HG02571 (cell line): ENCODE results near the gene CYP2D6.
"Not testable (repeated sequence)": the region's sequence is repeated elsewhere in the genome, so short reads cannot be mapped to it uniquely, and the experiment has no call there.

Experiments
- ATAC-seq: cut with Tn5 transposase; IDR thresholded peaks from one replicate; pipeline ENCODE4 v1.9.1; 2021; ENCODE audit warnings: mild to moderate bottlenecking, moderate library complexity; ENCODE audit not compliant: unreplicated experiment

CYP2D6 gene

GRCh38 chr22:42158456-42159132, 28.0 kb upstream of the CYP2D6 start:
- ATAC-seq, result no peak

GRCh38 chr22:42156598-42156997, 26.0 kb upstream of the CYP2D6 start:
- no peak for ATAC-seq

GRCh38 chr22:42156121-42156520, 25.5 kb upstream of the CYP2D6 start:
- no peak for ATAC-seq

- ATAC-seq, result no peak
Measured at GRCh38 chr22:42155053-42155543, 24.5 kb upstream of the CYP2D6 start.

GRCh38 chr22:42154293-42155052, 23.9 kb upstream of the CYP2D6 start:
- ATAC-seq, result no peak

GRCh38 chr22:42152661-42153270, 22.2 kb upstream of the CYP2D6 start:
- ATAC-seq, result no peak

- ATAC-seq, result no peak
Measured at GRCh38 chr22:42151924-42152635, 21.5 kb upstream of the CYP2D6 start.

GRCh38 chr22:42150727-42151590, 20.3 kb upstream of the CYP2D6 start:
- ATAC-seq, result no peak

GRCh38 chr22:42149798-42150197, 19.2 kb upstream of the CYP2D6 start:
- ATAC-seq, result not testable (repeated sequence)

- no peak for ATAC-seq
Measured at GRCh38 chr22:42145175-42145574, 14.6 kb upstream of the CYP2D6 start.

- not testable (repeated sequence) for ATAC-seq
Measured at GRCh38 chr22:42143859-42144822, 13.5 kb upstream of the CYP2D6 start.

GRCh38 chr22:42142771-42143461, 12.3 kb upstream of the CYP2D6 start:
- no peak for ATAC-seq

- ATAC-seq, result not testable (repeated sequence)
Measured at GRCh38 chr22:42141307-42142057, 10.9 kb upstream of the CYP2D6 start.

- not testable (repeated sequence) for ATAC-seq
Measured at GRCh38 chr22:42140153-42140552, 9.5 kb upstream of the CYP2D6 start.

- ATAC-seq, result not testable (repeated sequence)
Measured at GRCh38 chr22:42139508-42139907, 8.9 kb upstream of the CYP2D6 start.

- ATAC-seq, result no peak
Measured at GRCh38 chr22:42138972-42139371, 8.4 kb upstream of the CYP2D6 start.

- ATAC-seq, result no peak
Measured at GRCh38 chr22:42138122-42138770, 7.6 kb upstream of the CYP2D6 start.
